Endothelial cell of umbilical vein (primary cell): Measurements from ENCODE around the gene CD200R1L. TPM values are rescaled to one million over a fixed set of nuclear protein-coding genes. Genes with fewer than 3 reads are reported as not detected.

Experiments used
- BruUV-seq: library from RNA; stranded (reverse); fragments of 400-500 nt; replicated peaks from 2 replicates; lab custom pipeline; 2021; lab: Mats Ljungman, UMichigan
- CTCF ChIA-PET: fragments of 300-600, 350-600 bp; sonication (Branson Sonifier 250); formaldehyde crosslinking; loops from one replicate; lab custom pipeline; 2021; ENCODE audit warnings: antibody characterized with exemption, inconsistent platforms; lab: Charles Lee
- POLR2A ChIA-PET: fragments of 300-600, 350-600 bp; sonication (Branson Sonifier 250); formaldehyde crosslinking; loops from one replicate; lab custom pipeline; 2021; ENCODE audit warnings: antibody characterized with exemption, inconsistent platforms; lab: Charles Lee
- DNase-seq: peaks from one replicate; pipeline ENCODE4 v3.0.0-alpha.2; 2011; ENCODE audit warnings: low read depth, low spot score
- FAIRE-seq: peaks from 2 replicates; lab custom pipeline; 2011; peaks lifted over from hg19 to GRCh38; lab: Jason Lieb, UNC
- H2AFZ ChIP-seq: 2 replicates; pipeline ENCODE4 v1.6.0; 2012; ENCODE audit warnings: low read depth, low read length, control low read depth, inconsistent platforms
- H3K27ac ChIP-seq: 2 replicates; pipeline ENCODE4 v1.5.1; 2011; ENCODE audit warnings: low read depth, mild to moderate bottlenecking, control low read depth, low read length, moderate library complexity; ENCODE audit not compliant: insufficient read depth
- H3K27me3 ChIP-seq, 2 experiments: 2 replicates each; pipeline versions ENCODE4 v1.6.0 to v1.6.1; 2011; ENCODE audit warnings: low read length in 2 of 2, mixed read lengths in 1 of 2; ENCODE audit not compliant: control insufficient read depth in 2 of 2, insufficient read depth in 2 of 2
- H3K36me3 ChIP-seq, 2 experiments: 2 replicates in 1 of 2; 3 replicates in 1 of 2; pipeline ENCODE4 v1.5.1; 2011; ENCODE audit warnings: low read length in 2 of 2, mild to moderate bottlenecking in 1 of 2, moderate library complexity in 1 of 2; ENCODE audit not compliant: control insufficient read depth in 2 of 2, insufficient read depth in 2 of 2; ENCODE audit errors: extremely low read depth in 1 of 2
- H3K4me1 ChIP-seq: 3 replicates; pipeline ENCODE4 v1.5.1; 2011; ENCODE audit warnings: mild to moderate bottlenecking, low read length; ENCODE audit not compliant: control insufficient read depth, insufficient read depth; ENCODE audit errors: extremely low read depth
- H3K4me2 ChIP-seq: 2 replicates; pipeline ENCODE4 v1.6.1; 2011; ENCODE audit warnings: low read length, control low read depth, mixed read lengths; ENCODE audit not compliant: insufficient read depth
- H3K4me3 ChIP-seq, 3 experiments: fragments of 200-600 bp in 1 of 3; sonication (generic), shearing (Covaris generic) in 1 of 3; replicated peaks in 1 of 3; 2 replicates each; pipeline ENCODE4 v1.5.1; 2011 to 2016; ENCODE audit warnings: control low read depth in 3 of 3, low read length in 3 of 3, mild to moderate bottlenecking in 2 of 3, inconsistent platforms in 1 of 3, low read depth in 1 of 3, moderate library complexity in 1 of 3; ENCODE audit not compliant: insufficient read depth in 1 of 3
- H3K79me2 ChIP-seq: 2 replicates; pipeline ENCODE4 v1.6.0; 2012; ENCODE audit warnings: low read length, inconsistent platforms; ENCODE audit not compliant: control insufficient read depth, insufficient read depth
- H3K9ac ChIP-seq: replicated peaks from 2 replicates; pipeline ENCODE3; 2011; ENCODE audit warnings: low read length, control low read depth; ENCODE audit not compliant: insufficient read depth; ENCODE audit errors: extremely low read depth
- H3K9me1 ChIP-seq: replicated peaks from 3 replicates; pipeline ENCODE4 v1.6.0; 2011; ENCODE audit warnings: mild to moderate bottlenecking, low read length; ENCODE audit not compliant: control insufficient read depth, insufficient read depth; ENCODE audit errors: extremely low read depth
- H3K9me3 ChIP-seq: replicated peaks from 2 replicates; pipeline ENCODE4 v1.5.1; 2012; ENCODE audit warnings: low read length, inconsistent platforms; ENCODE audit not compliant: control insufficient read depth, insufficient read depth
- H4K20me1 ChIP-seq: replicated peaks from 2 replicates; pipeline ENCODE3; 2011; ENCODE audit warnings: mild to moderate bottlenecking, low read length; ENCODE audit not compliant: control insufficient read depth, insufficient read depth; ENCODE audit errors: extremely low read depth
- CTCF ChIP-seq, 2 donors: IDR thresholded peaks; 1 replicate in 1 of 2; 2 replicates in 1 of 2; pipeline ENCODE4 v1.5.1; 2011; ENCODE audit warnings: low read length in 2 of 2, mild to moderate bottlenecking in 2 of 2, moderate library complexity in 2 of 2, control low read depth in 1 of 2, inconsistent platforms in 1 of 2, low read depth in 1 of 2; ENCODE audit not compliant: insufficient read depth in 1 of 2; ENCODE audit errors: extremely low read depth in 1 of 2
- JUN ChIP-seq: IDR thresholded peaks from 2 replicates; pipeline ENCODE4 v1.6.1; 2011; ENCODE audit warnings: borderline replicate concordance, low read depth; ENCODE audit not compliant: insufficient read length, insufficient read depth
- MYC ChIP-seq: IDR thresholded peaks from one replicate; pipeline ENCODE4 v1.6.1; 2011; ENCODE audit warnings: mild to moderate bottlenecking, low read depth, low read length
- POLR2A ChIP-seq: IDR thresholded peaks from 2 replicates; pipeline ENCODE4 v1.6.1; 2012; ENCODE audit warnings: low read depth, mild to moderate bottlenecking, control low read depth, low read length
- POLR2AphosphoS5 ChIP-seq: IDR thresholded peaks from 2 replicates; pipeline ENCODE4 v1.6.1; 2012; ENCODE audit warnings: low read depth, mild to moderate bottlenecking, control low read depth, low read length, moderate library complexity; ENCODE audit not compliant: insufficient read depth
- dilution Hi-C: fragments of 300-500 bp; cut with MboI; formaldehyde crosslinking; loops from one replicate; pipeline ENCODE4 v1.15.0; 2019; ENCODE audit warnings: low sequenced_read_pairs; ENCODE audit not compliant: extremely low pct_ligation_motif_present
- intact Hi-C: fragments of 100-400 bp; cut with micrococcal nuclease; formaldehyde crosslinking; loops from one replicate; pipeline ENCODE4 v1.10.0; 2022
- polyA plus RNA-seq, 4 experiments: library from polyadenylated mRNA; depleted of rRNA in 3 of 4; stranded (reverse) in 3 of 4; unstranded in 1 of 4; fragments of >200 nt; gene quantifications; 2 replicates each; pipeline versions ENCODE4 v1.2.1 to v1.2.3, GENCODE V29; 2011 to 2012; ENCODE audit warnings: missing spikeins in 1 of 4
- total RNA-seq: library from RNA; stranded (reverse); gene quantifications from 2 replicates; pipeline ENCODE4 v1.2.3, GENCODE V29; 2021
- TF ChIP-seq, protein P1 (sequence below): IDR thresholded peaks from 2 replicates; pipeline ENCODE4 v1.6.1; 2011; ENCODE audit not compliant: insufficient read depth, insufficient read length

Gene CD200R1L
- total and polyA plus RNA-seq, 2 donors (not counting 3 experiments of a cell fraction or from before 2014, with no cell fraction given) = not detected

GRCh38 chr3:112811917-112812660 is 34.6 kb downstream of the CD200R1L start:
- TF ChIP-seq, protein P1, sequence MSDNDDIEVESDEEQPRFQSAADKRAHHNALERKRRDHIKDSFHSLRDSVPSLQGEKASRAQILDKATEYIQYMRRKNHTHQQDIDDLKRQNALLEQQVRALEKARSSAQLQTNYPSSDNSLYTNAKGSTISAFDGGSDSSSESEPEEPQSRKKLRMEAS = no peak
- no peak for TF ChIP-seq POLR2A
- no peak for TF ChIP-seq CTCF (IDR thresholded peaks at IDR 0.05; ENCODE audit: extremely low read depth in 1 of 2, insufficient read depth in 1 of 2, low read depth in 1 of 2, low read length in 2 of 2)
- TF ChIP-seq MYC = no peak
- no peak for TF ChIP-seq JUN
- TF ChIP-seq POLR2AphosphoS5 = no peak
- Histone ChIP-seq H3K4me1 (no peaks in the 10 kb centered on the region), H3K27ac (no peak overlapping the region), H3K36me3 (no peaks in the 10 kb centered on the region), H3K79me2 (no peaks in the 10 kb centered on the region), H3K4me3 (no peak overlapping the region), H3K9me3 (no peaks in the 10 kb centered on the region), H3K9ac (no peak overlapping the region), H3K9me1 (no peaks in the 10 kb centered on the region), H3K27me3 (peaks cover 0 to 4% of the 10 kb centered on the region in 2 experiments), H2AFZ (no peak overlapping the region), H3K4me2 (no peak overlapping the region), H4K20me1 (no peaks in the 10 kb centered on the region)
- POLR2A ChIA-PET = no interaction called here
- no TSS peak for BruUV-seq
- FAIRE-seq (no peak), DNase-seq (no peak)
- CTCF ChIA-PET = interaction anchor here (1.3 kb wide), 1 partner anchor 77 kb away, joined by 5 read pairs; no protein-coding TSS in a partner anchor
- intact Hi-C loops (no loop called here), dilution Hi-C loops (no loop called here)
